GM19023 (cell line): ENCODE measurements around the gene PCDHGA12.
"Not testable (repeated sequence)": the region's sequence is repeated elsewhere in the genome, so short reads cannot be mapped to it uniquely, and the experiment has no call there.

Experiments used
- ATAC-seq: cut with Tn5 transposase; IDR thresholded peaks from one replicate; pipeline ENCODE4 v1.9.1; 2021; ENCODE audit warnings: mild to moderate bottlenecking, moderate library complexity; ENCODE audit not compliant: unreplicated experiment

The PCDHGA12 gene

DNA sequence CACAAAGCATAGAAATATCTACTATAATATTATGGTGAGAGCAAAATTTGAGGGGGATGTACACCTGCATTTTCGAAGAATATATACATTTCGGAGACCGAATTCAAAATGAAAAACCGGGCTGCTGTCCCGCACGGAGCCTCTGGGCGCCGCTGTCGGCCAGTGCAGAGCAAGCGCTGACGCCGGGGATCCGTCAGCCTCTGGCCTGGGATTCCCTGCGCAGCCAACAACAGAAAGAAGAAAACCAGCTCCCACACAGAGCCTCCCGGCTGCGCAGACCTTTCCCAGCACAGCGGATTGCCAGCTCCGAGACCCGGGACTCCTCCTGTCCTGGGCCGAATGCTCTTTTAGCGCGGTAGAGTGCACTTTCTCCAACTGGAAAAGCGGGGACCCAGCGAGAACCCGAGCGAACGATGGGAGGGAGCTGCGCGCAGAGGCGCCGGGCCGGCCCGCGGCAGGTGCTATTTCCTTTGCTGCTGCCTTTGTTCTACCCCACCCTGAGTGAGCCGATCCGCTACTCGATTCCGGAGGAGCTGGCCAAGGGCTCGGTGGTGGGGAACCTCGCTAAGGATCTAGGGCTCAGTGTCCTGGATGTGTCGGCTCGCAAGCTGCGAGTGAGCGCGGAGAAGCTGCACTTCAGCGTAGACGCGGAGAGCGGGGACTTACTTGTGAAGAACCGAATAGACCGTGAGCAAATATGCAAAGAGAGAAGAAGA is 22.4 kb upstream of the PCDHGA12 start, which contains the start of gene PCDHGB6:
Gene PCDHGB6 (plus strand): TSS at position 232 of the 716 bp plus-strand sequence. CDS start 182 bp downstream, at position 414.
- not testable (repeated sequence) for ATAC-seq

DNA sequence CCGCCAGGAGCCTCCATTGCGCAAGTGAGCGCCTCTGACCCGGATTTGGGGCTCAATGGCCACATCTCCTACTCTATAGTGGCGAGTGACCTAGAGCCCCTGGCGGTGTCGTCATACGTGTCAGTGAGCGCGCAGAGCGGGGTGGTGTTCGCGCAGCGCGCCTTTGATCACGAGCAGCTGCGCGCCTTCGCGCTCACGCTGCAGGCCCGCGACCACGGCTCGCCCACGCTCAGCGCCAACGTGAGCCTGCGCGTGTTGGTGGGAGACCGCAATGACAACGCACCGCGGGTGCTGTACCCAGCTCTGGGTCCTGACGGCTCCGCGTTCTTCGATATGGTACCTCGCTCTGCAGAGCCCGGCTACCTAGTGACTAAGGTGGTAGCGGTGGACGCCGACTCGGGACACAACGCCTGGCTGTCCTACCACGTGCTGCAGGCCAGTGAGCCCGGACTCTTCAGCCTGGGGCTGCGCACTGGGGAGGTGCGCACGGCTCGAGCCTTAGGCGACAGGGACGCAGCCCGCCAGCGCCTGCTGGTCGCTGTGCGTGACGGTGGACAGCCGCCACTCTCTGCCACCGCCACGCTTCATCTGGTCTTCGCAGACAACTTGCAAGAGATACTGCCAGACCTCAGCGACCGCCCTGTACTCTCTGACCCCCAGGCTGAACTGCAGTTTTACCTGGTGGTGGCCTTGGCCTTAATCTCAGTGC is 20.6 kb upstream of the PCDHGA12 start:
- ATAC-seq: no peak

DNA sequence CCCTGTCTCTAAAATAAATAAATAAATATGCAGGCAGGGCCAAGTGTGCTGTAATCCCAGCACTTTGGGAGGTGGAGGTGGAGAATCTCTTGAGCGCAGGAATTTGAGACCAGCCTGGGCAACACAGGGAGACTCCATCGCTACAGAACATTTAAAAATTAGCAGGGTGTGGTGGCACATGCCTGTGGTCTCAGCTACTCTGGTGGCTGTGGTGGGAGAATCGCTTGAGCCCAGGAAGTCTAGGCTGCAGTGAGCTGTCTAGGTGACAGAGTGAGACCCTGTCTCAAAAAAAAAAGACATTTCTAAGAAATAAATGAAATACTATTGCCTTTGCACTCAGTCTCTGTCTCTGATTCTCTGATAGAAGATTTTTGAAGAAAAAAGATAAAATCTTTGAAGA is 18.7 kb upstream of the PCDHGA12 start:
- ATAC-seq: no peak

DNA sequence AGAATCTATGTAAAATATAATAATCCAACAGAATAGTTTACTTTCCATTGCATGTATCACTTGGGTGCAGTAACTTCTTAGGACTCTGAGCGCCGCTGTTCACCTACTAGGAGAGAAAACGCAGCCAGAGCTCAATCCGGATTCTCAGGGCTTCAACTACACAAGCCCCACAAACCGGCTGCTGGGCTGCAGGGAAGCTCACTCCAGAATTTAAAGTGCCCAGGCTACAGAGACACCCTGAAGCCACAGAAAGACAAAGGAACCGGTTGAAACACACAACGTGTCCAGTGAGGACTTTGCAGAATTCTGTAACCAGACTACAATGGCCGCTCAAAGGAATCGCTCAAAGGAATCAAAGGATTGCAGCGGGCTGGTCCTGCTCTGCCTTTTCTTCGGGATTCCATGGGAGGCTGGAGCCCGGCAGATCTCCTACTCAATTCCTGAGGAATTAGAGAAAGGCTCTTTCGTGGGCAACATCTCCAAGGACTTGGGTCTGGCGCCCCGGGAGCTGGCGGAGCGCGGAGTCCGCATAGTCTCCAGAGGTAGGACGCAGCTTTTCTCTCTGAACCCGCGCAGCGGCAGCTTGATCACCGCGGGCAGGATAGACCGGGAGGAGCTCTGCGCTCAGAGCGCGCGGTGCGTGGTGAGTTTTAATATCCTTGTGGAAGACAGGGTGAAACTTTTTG is 17.3 kb upstream of the PCDHGA12 start, which contains the start of gene PCDHGA10:
Gene PCDHGA10 (plus strand): TSS at position 134 of the 686 bp plus-strand sequence. CDS start 189 bp downstream, at position 323.
- ATAC-seq: peak; percentile 62

DNA sequence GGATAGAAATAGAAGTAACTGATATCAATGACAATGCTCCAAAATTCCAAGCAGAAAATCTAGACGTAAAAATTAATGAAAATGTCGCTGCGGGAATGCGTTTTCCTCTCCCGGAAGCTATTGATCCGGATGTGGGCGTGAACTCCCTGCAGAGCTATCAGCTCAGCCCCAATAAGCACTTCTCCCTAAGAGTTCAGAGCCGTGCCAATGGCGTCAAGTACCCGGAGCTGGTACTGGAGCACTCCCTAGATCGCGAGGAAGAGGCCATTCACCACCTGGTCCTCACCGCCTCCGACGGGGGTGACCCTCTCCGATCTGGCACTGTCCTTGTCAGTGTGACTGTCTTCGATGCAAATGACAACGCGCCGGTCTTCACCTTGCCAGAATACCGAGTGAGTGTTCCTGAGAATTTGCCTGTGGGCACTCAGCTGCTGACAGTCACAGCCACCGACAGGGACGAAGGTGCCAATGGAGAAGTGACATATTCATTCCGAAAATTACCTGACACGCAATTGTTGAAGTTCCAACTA is 16.7 kb upstream of the PCDHGA12 start:
- ATAC-seq: no peak

DNA sequence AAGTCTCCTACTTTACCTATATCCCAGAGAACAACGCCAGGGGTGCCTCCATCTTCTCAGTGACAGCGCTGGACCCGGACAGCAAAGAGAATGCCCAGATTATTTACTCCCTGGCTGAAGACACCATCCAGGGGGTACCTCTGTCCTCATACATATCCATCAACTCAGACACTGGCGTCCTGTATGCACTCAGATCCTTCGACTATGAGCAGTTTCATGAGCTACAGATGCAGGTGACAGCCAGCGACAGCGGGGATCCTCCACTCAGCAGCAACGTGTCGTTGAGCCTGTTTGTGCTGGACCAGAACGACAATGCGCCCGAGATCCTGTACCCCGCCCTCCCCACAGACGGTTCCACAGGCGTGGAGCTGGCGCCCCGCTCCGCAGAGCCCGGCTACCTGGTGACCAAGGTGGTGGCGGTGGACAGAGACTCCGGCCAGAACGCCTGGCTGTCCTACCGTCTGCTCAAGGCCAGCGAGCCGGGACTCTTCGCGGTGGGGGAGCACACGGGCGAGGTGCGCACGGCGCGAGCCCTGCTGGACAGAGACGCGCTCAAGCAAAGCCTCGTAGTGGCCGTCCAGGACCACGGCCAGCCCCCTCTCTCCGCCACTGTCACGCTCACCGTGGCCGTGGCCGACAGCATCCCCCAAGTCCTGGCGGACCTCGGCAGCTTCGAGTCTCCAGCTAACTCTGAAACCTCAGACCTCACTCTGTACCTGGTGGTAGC is 15.6 kb upstream of the PCDHGA12 start:
- ATAC-seq: not testable (repeated sequence)

DNA sequence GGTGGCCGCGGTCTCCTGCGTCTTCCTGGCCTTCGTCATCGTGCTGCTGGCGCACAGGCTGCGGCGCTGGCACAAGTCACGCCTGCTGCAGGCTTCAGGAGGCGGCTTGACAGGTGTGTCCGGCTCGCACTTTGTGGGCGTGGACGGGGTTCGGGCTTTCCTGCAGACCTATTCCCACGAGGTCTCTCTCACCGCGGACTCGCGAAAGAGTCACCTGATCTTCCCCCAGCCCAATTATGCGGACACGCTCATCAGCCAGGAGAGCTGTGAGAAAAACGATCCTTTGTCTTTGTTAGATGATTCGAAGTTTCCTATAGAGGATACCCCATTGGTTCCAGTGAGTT is 15.1 kb upstream of the PCDHGA12 start:
- not testable (repeated sequence) for ATAC-seq

DNA sequence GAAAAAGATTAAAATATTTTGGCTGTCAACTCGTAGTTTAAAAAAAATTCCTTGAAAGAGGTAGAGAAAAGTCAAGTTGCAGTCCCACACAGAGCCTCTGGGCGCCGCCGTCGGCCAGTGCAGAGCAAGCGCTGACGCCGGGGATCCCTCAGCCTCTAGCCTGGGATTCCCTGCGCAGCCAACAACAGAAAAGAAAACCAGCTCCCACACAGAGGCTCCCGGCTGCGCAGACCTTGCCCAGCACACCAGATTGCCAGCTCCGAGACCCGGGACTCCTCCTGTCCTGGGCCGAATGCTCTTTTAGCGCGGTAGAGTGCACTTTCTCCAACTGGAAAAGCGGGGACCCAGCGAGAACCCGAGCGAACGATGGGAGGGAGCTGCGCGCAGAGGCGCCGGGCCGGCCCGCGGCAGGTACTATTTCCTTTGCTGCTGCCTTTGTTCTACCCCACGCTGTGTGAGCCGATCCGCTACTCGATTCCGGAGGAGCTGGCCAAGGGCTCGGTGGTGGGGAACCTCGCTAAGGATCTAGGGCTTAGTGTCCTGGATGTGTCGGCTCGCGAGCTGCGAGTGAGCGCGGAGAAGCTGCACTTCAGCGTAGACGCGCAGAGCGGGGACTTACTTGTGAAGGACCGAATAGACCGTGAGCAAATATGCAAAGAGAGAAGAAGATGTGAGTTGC is 12.7 kb upstream of the PCDHGA12 start, which contains the start of gene PCDHGB7:
Gene PCDHGB7 (plus strand): TSS at position 184 of the 679 bp plus-strand sequence. CDS start 183 bp downstream, at position 367.
- peak; percentile 73 for ATAC-seq

DNA sequence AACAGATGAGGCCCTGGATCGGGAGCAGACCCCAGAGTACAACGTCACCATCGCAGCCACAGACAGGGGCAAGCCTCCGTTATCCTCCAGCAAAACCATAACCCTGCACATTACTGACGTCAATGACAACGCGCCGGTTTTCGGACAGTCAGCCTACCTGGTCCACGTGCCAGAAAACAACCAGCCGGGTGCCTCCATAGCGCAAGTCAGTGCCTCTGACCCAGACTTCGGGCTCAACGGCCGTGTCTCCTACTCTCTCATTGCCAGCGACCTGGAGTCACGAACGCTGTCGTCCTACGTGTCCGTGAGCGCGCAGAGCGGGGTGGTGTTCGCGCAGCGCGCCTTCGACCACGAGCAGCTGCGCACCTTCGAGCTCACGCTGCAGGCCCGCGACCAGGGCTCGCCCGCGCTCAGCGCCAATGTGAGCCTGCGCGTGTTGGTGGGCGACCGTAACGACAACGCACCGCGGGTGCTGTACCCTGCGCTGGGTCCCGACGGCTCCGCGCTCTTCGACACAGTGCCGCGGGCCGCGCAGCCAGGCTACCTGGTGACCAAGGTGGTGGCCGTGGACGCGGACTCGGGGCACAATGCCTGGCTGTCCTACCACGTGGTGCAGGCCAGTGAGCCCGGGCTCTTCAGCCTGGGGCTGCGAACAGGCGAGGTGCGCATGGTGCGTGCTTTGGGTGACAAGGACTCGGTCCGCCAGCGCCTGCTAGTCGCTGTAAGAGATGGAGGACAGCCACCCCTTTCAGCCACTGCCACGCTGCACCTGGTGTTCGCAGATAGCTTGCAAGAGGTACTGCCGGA is 11.0 kb upstream of the PCDHGA12 start:
- no peak for ATAC-seq

DNA sequence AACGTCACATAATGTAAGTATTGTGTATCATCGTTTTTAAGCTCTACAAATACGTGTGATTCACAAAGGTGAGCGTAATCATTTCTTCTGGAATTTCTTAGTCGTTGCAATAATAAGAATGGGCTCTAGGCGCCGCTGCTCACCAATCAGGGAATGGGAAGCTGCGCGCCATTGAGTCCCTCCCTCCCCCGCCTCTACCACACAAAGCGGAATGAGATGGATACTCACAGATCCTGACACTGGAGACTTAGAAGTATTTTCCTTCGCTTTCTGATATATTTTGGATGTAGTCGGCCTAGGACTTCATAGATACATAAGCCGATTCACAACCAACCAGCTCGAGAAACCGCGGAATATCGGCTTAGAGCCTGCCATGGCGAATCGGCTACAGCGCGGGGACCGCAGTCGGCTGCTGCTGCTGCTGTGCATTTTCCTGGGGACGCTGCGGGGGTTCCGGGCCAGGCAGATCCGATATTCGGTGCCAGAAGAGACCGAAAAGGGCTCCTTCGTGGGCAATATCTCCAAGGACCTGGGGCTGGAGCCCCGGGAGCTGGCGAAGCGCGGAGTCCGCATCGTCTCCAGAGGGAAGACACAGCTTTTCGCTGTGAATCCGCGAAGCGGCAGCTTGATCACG is 9.3 kb upstream of the PCDHGA12 start, which contains the start of gene PCDHGA11:
Gene PCDHGA11 (plus strand): TSS at position 197 of the 634 bp plus-strand sequence. CDS start 177 bp downstream, at position 374.
- peak; percentile 46 for ATAC-seq

DNA sequence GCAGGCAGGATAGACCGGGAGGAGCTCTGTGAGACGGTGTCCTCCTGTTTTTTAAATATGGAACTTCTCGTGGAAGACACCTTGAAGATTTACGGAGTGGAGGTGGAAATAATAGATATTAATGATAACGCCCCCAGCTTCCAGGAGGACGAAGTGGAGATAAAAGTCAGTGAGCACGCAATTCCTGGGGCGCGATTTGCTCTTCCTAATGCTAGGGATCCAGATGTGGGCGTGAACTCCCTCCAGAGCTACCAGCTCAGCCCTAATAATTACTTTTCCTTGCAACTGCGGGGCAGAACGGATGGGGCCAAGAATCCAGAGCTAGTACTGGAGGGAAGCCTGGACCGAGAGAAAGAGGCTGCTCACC is 8.8 kb upstream of the PCDHGA12 start:
- no peak for ATAC-seq

DNA sequence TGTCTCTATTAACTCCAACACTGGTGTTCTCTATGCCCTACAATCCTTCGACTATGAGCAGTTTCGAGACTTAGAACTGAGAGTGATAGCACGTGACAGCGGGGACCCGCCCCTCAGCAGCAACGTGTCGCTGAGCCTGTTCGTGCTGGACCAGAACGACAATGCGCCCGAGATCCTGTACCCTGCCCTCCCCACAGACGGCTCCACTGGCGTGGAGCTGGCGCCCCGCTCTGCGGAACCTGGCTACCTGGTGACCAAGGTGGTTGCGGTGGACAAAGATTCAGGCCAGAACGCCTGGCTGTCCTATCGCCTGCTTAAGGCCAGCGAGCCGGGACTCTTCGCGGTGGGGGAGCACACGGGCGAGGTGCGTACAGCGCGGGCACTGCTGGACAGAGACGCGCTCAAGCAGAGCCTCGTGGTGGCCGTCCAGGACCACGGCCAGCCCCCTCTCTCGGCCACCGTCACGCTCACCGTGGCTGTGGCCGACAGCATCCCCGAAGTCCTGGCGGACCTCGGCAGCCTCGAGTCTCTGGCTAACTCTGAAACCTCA is 7.5 kb upstream of the PCDHGA12 start:
- ATAC-seq: no peak

DNA sequence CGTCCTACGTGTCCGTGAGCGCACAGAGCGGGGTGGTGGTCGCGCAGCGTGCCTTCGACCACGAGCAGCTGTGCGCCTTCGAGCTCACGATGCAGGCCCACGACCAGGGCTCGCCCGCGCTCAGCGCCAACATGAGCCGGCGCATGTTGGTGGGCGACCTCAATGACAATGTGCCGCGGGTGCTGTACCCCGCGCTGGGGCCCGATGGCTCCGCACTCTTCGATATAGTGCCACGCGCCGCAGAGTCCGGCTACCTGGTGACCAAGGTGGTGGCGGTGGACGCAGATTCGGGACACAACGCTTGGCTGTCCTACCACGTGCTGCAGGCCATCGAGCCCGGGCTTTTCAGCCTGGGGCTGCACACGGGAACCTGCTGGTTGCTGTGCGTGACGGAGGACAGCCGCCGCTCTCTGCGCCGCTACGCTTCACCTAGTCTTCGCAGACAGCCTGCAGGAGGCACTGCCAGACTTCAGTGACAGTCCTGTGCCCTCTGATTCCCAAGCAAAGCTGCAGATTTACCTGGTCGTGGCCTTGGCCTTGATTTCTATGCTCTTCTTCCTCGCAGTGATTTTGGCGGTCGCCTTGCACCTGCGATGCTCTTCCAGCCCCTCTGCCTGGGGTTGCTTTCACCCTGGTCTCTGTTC is 2.4 kb upstream of the PCDHGA12 start:
- no peak for ATAC-seq

DNA sequence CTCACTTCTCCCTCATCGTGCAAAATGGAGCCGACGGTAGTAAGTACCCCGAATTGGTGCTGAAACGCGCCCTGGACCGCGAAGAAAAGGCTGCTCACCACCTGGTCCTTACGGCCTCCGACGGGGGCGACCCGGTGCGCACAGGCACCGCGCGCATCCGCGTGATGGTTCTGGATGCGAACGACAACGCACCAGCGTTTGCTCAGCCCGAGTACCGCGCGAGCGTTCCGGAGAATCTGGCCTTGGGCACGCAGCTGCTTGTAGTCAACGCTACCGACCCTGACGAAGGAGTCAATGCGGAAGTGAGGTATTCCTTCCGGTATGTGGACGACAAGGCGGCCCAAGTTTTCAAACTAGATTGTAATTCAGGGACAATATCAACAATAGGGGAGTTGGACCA is 979 bp downstream of the PCDHGA12 start:
- ATAC-seq: no peak

DNA sequence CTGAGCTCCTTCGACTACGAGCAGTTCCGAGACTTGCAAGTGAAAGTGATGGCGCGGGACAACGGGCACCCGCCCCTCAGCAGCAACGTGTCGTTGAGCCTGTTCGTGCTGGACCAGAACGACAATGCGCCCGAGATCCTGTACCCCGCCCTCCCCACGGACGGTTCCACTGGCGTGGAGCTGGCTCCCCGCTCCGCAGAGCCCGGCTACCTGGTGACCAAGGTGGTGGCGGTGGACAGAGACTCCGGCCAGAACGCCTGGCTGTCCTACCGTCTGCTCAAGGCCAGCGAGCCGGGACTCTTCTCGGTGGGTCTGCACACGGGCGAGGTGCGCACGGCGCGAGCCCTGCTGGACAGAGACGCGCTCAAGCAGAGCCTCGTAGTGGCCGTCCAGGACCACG is 2.0 kb downstream of the PCDHGA12 start:
- not testable (repeated sequence) for ATAC-seq

DNA sequence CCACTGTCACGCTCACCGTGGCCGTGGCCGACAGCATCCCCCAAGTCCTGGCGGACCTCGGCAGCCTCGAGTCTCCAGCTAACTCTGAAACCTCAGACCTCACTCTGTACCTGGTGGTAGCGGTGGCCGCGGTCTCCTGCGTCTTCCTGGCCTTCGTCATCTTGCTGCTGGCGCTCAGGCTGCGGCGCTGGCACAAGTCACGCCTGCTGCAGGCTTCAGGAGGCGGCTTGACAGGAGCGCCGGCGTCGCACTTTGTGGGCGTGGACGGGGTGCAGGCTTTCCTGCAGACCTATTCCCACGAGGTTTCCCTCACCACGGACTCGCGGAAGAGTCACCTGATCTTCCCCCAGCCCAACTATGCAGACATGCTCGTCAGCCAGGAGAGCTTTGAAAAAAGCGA is 2.4 kb downstream of the PCDHGA12 start:
- not testable (repeated sequence) for ATAC-seq

DNA sequence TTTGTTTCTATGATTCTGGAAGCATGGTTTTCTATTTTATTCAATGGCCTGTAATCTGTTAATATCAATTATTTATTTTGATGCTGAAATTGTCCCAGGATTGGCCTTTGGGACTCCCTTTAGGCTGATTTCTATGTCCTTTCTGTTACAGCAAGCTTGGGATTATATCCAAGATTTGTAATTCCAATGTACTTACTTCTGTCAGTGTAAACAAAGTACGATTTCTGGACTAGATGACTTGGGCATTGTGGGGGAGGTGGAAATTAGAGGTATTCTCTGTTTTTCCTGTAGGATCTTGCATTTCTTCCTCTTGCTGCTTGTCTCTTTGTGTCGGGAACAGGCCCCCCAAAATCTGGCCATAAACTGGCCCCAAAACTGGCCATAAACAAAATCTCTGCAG is 3.7 kb downstream of the PCDHGA12 start:
- no peak for ATAC-seq

DNA sequence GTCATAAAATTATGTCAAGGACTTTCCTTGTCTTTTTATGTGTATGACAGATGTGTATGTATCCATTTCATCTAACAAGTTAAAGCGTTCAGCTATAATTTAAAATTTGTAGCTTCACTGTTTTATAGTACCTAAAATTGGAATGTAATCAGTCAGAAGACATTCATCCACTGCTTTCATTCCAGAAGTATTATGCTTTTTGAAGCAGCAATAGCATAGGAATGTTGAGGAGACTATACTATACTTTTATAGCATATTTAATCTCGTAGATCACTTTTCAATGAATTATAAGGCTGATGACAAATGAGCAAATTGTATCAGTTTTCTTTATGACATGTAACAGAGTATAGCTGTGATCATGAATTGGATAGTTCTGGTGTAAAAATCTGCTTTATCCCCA is 6.9 kb downstream of the PCDHGA12 start:
- no peak for ATAC-seq
